Fibroblast of the aortic adventitia (primary cell): ENCODE results near the gene GCNA. TPM values are rescaled to one million over a fixed set of nuclear protein-coding genes. Genes with fewer than 3 reads are reported as not detected.
A peak's percentile ranks its signal among the peaks of the same experiment; 100 is the strongest.

Source experiments
- DNase-seq: peaks from one replicate; pipeline ENCODE4 v3.0.0-alpha.2; 2010; ENCODE audit warnings: low read depth
- H3K4me3 ChIP-seq: 2 replicates; pipeline ENCODE4 v1.5.1; 2011; ENCODE audit warnings: low read depth, mild to moderate bottlenecking, control low read depth, low read length, moderate library complexity
- CTCF ChIP-seq: IDR thresholded peaks from 2 replicates; pipeline ENCODE4 v1.5.1; 2011; ENCODE audit warnings: mild to moderate bottlenecking, low read length, control low read depth, inconsistent platforms; ENCODE audit not compliant: insufficient read depth
- total RNA-seq: library from RNA; depleted of rRNA; stranded (reverse); fragments of >200 nt; gene quantifications from 2 replicates; pipeline ENCODE4 v1.2.3, GENCODE V29; 2012; ENCODE audit warnings: low replicate concordance

Gene GCNA
- total RNA-seq, 1 donor = 2.4 TPM

DNA sequence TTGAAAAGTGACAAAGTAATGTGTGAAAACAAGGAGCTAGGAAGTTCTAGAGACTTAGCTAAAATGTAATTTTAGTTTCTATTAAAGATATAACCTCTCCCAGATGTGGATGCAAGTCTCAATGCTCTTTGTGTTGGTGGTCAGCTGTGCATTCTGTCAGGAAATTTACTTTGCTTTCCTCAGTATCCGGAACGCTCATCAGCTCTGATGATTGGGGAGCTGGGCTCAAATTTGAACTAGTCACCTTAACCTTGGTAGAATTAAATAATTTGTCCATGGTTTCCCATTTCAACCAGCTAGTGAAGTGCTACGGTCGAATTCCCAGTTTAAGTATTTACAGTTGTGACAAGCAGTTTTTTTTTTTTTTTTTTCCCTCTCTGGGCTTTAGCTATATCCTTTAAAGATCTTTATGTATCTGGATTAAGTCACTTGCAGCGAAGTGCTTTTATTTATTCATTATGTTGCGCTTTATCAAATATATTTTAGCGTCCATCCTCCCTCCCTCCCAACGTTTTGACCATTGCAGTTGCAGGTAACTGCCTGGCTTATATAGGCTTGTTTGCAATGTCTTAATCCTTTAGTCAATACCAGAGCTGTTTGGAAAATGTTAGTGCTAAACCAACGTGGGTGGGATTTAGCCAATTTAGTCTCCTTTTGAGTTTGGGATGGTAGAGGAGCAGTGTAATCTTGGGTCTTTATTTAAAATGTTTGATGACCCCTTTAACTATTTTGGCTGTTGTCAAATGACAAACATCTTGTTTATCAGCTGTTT lies 43.3 kb upstream of the GCNA start:
- no peak for TF ChIP-seq CTCF
- DNase-seq = no peak
- peak overlapping the region; percentile 91 for H3K4me3 ChIP-seq

DNA sequence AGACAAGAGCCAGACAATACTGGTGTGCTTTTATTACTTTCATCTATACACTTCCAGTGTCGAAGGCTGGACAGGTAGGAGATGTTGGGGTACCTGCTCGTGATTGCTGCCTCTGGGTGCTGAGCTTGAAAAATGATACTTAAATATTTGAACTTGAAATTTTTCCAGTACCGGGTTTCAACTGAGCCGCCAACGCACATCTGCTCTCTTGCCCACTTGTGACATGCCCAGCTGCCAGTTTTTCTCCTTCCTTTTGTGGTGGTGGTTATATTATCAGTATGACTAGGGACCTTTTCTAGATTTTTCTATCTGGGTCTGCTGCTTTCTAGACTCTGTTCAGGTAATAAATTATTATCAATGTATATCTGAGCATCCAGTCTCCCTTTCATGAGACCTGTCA lies 42.0 kb upstream of the GCNA start:
- no peak for DNase-seq
- peak overlapping the region; percentile 91 for H3K4me3 ChIP-seq
- TF ChIP-seq CTCF = no peak

- no peak for TF ChIP-seq CTCF
- no peak for DNase-seq
- no peak overlapping the region for H3K4me3 ChIP-seq
These were observed 40.5 kb upstream of the GCNA start for GRCh38 chrX:71537743-71538142.

- DNase-seq = no peak
- no peak overlapping the region for H3K4me3 ChIP-seq
- no peak for TF ChIP-seq CTCF
These were observed 37.4 kb upstream of the GCNA start for GRCh38 chrX:71540801-71541200.

- no peak for TF ChIP-seq CTCF
- peak; percentile 77 for DNase-seq
- H3K4me3 ChIP-seq = no peak overlapping the region
These were observed 36.8 kb upstream of the GCNA start for GRCh38 chrX:71541210-71542022.

GRCh38 chrX:71542411-71542810 lies 35.8 kb upstream of the GCNA start:
- no peak overlapping the region for H3K4me3 ChIP-seq
- TF ChIP-seq CTCF = no peak
- DNase-seq = peak; percentile 83
